Breast epithelium (tissue), 3 donors: ENCODE results near the gene CMSS1.

Experiments
- CTCF ChIP-seq, 3 donors: fragments of 450-650 bp; IDR thresholded peaks; one replicate each; pipeline ENCODE4 v1.5.1; 2016 to 2017; ENCODE audit warnings: antibody characterized with exemption in 3 of 3, mild to moderate bottlenecking in 3 of 3, moderate library complexity in 3 of 3
- POLR2A ChIP-seq: fragments of 450-650 bp; IDR thresholded peaks from one replicate; pipeline ENCODE4 v1.6.1; 2016; ENCODE audit warnings: antibody characterized with exemption, mild to moderate bottlenecking, moderate library complexity
- POLR2AphosphoS5 ChIP-seq, 3 donors: sonication (generic); formaldehyde crosslinking; IDR thresholded peaks; one replicate each; pipeline ENCODE4 v1.6.1; 2017; ENCODE audit warnings: antibody characterized with exemption in 3 of 3

GRCh38 chr3:100216713-100217112 is 399.1 kb downstream of the CMSS1 start:
- TF ChIP-seq POLR2A, result no peak
- TF ChIP-seq CTCF (IDR thresholded peaks at IDR 0.05), result no peak
- no peak for TF ChIP-seq POLR2AphosphoS5 (IDR thresholded peaks at IDR 0.05)
